Chondrocyte (in vitro differentiated cells): ENCODE results near the gene GRK3. TPM values are rescaled to one million over a fixed set of nuclear protein-coding genes. Genes with fewer than 3 reads are reported as not detected.

Source experiments
- DNase-seq: peaks from one replicate; pipeline ENCODE4 v3.0.0; 2021; ENCODE audit warnings: mixed read lengths, low spot score
- H3K27ac Mint-ChIP-seq: one replicate; pipeline ENCODE4 v1.8.0; 2021; ENCODE audit warnings: mild to moderate bottlenecking, moderate library complexity, mixed read lengths; ENCODE audit not compliant: unreplicated experiment
- H3K27me3 Mint-ChIP-seq: 2 replicates; pipeline ENCODE4 v1.8.0; 2021; ENCODE audit warnings: low read depth, mixed read lengths
- H3K36me3 Mint-ChIP-seq: 2 replicates; pipeline ENCODE4 v1.8.0; 2021; ENCODE audit warnings: low read depth, mixed read lengths
- H3K4me1 Mint-ChIP-seq: 2 replicates; pipeline ENCODE4 v1.8.0; 2021; ENCODE audit warnings: low read depth, mild to moderate bottlenecking, mixed read lengths
- H3K4me3 Mint-ChIP-seq: one replicate; pipeline ENCODE4 v1.8.0; 2021; ENCODE audit warnings: mild to moderate bottlenecking, moderate library complexity, mixed read lengths; ENCODE audit not compliant: unreplicated experiment
- H3K9me3 Mint-ChIP-seq: 2 replicates; pipeline ENCODE4 v1.8.0; 2021; ENCODE audit warnings: low read depth, mixed read lengths
- total RNA-seq: library from RNA; stranded (reverse); gene quantifications from 3 replicates; pipeline ENCODE4 v1.2.1, GENCODE V29; 2021
- TF ChIP-seq, protein P1 (sequence below): fragments of 200-600 bp; sonication (generic); IDR thresholded peaks from 2 replicates; pipeline ENCODE4 v1.5.0; 2021; ENCODE audit warnings: antibody characterized with exemption, mild to moderate bottlenecking, moderate library complexity

The GRK3 gene
- total RNA-seq, 1 donor from 2014 or later = 2.0 TPM

DNA sequence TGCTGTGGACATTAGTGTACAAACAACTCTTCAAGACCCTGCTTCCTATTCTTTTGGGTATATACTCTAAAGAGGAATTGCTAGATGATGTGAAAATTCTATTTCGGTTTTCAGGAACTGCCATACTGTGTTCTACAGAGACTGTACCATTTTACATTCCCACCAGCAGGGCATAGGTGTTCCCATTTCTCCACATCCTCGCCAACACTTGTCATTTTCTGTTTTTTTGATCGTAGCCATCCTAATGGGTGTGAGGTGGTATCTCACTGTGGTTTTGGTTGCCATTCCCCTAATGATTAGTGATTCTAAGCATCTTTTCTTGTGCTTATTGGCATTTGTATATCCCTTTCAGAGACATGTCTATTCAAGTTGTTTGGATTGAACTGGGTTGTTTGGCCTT lies 29.8 kb upstream of the GRK3 start:
- H3K9me3 Mint-ChIP-seq = peaks cover 8% of the 10 kb centered on the region
- no peak overlapping the region for H3K4me3 Mint-ChIP-seq
- TF ChIP-seq, protein P1, sequence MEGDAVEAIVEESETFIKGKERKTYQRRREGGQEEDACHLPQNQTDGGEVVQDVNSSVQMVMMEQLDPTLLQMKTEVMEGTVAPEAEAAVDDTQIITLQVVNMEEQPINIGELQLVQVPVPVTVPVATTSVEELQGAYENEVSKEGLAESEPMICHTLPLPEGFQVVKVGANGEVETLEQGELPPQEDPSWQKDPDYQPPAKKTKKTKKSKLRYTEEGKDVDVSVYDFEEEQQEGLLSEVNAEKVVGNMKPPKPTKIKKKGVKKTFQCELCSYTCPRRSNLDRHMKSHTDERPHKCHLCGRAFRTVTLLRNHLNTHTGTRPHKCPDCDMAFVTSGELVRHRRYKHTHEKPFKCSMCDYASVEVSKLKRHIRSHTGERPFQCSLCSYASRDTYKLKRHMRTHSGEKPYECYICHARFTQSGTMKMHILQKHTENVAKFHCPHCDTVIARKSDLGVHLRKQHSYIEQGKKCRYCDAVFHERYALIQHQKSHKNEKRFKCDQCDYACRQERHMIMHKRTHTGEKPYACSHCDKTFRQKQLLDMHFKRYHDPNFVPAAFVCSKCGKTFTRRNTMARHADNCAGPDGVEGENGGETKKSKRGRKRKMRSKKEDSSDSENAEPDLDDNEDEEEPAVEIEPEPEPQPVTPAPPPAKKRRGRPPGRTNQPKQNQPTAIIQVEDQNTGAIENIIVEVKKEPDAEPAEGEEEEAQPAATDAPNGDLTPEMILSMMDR = no peak
- no peak overlapping the region for H3K27ac Mint-ChIP-seq
- H3K36me3 Mint-ChIP-seq = peaks cover 3% of the 10 kb centered on the region
- H3K4me1 Mint-ChIP-seq = no peaks in the 10 kb centered on the region
- no peaks in the 10 kb centered on the region for H3K27me3 Mint-ChIP-seq
- DNase-seq = no peak

DNA sequence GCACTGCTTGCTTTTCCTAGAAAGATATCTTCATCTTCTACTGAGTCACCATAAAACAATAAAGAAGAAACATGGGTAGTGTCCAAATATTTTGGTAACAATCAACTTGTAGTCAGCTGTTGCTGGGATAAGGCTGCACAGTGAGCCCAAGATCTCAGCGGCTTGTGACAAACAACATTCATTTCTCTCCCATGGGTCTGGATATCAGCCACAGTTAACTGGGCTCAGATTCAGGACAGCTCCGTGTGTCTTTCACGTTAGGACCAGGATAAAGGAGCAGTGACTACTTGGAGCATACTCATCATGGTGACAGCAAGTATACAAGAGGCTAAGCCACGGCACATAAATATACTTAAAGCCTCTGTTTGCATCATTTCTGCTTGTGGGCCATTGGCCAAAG lies 27.9 kb upstream of the GRK3 start:
- H3K36me3 Mint-ChIP-seq = peaks cover 3% of the 10 kb centered on the region
- H3K9me3 Mint-ChIP-seq = peaks cover 8% of the 10 kb centered on the region
- H3K27ac Mint-ChIP-seq = no peak overlapping the region
- no peaks in the 10 kb centered on the region for H3K4me1 Mint-ChIP-seq
- H3K4me3 Mint-ChIP-seq = no peak overlapping the region
- no peak for DNase-seq
- TF ChIP-seq, protein P1 = no peak
- no peaks in the 10 kb centered on the region for H3K27me3 Mint-ChIP-seq

DNA sequence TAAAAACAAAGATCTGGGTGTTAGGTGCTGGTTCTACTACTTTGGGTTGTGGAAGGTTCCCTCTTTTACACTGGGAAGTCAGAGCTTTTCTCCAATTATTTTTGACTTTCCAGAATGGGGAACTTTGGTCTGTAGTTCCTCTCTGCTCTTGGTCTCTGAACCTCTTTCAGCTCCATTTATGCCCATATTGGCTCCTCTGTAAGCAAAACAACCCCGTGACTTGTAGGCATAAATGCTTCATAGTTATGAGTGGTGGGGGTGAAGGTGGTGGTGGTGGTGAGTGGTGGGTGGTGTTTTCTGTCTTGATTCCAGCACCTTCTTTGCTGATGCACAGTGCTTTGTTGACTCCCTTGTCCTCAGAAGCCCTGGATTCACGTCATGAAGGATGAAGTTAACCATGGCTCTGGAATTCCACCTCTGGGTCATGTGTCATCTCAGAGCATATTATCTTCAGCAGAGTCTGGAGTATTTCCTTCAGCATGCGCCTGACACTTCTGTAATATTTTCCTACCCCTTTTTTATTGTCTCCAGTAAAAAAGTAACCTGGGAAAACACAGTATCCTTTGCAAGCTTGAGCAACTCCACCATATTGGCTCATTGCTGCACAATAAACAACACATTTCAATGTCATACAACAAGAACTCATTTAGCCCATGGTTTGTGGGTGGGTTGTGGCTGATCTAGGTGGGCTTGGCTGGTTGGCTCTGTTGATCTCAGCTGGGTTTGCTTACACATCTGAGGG lies 24.1 kb upstream of the GRK3 start:
- H3K9me3 Mint-ChIP-seq = peaks cover 5% of the 10 kb centered on the region
- H3K4me3 Mint-ChIP-seq = no peak overlapping the region
- peaks cover 1% of the 10 kb centered on the region for H3K27me3 Mint-ChIP-seq
- no peak overlapping the region for H3K27ac Mint-ChIP-seq
- DNase-seq = no peak
- H3K36me3 Mint-ChIP-seq = peaks cover 3% of the 10 kb centered on the region
- TF ChIP-seq, protein P1 = no peak
- no peaks in the 10 kb centered on the region for H3K4me1 Mint-ChIP-seq

DNA sequence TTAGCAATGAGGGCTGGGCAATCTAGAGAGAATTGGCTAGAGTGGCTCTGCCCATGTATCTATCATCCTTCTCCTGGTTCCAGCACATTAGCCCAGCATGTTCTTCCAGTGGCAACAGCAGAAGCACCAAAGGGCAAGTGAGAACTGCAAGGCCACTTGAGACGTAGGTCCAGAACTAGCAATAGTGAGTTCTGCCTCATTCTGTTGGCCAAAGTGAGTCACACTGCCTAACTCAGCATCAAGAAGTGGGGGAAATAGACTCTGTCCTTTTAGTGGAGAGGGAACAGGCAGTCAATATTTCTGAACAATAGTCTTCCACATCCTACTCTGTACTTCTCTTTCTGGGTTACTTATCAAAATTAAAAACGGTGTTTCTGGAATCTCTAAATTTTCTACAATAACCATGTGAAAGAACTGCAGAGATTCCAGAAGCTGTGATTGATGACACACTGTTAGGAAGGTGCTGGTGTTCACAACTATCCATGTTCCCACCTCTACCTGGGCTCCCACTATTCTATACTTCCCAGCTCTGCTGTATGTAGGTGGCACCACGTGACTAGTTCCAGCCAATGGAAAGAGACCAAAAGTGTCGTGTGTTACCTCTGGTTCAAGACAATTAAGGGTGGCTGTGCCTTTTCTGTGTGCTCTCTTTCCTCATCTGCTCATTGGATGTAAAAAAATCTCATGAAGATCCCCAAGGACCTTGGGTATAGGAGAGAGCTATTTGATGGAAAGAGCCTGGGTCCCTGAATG lies 23.4 kb upstream of the GRK3 start:
- TF ChIP-seq, protein P1 = no peak
- H3K36me3 Mint-ChIP-seq = peaks cover 3% of the 10 kb centered on the region
- peaks cover 5% of the 10 kb centered on the region for H3K9me3 Mint-ChIP-seq
- peaks cover 2% of the 10 kb centered on the region for H3K27me3 Mint-ChIP-seq
- H3K4me3 Mint-ChIP-seq = no peak overlapping the region
- DNase-seq = no peak
- H3K4me1 Mint-ChIP-seq = no peaks in the 10 kb centered on the region
- H3K27ac Mint-ChIP-seq = no peak overlapping the region

DNA sequence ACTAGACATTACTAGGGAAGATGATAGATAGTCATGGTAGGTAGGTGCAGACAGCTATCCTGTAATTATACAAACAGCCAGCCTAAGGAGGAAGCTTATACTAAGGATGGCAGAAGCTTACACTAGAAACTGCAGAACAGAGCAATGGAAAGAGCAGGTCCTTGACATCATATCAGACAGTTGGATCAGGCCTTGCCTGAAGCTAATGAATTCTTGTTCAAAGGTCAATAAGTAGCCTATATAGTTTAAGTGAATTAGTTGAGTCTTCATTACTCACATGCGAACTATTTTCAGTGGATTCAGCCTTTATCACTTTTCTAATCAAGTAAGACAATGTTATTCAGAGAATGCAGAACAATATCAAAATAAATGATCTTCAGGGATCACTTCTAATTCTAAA lies 22.3 kb upstream of the GRK3 start:
- Mint-ChIP-seq H3K27ac (no peak overlapping the region), H3K27me3 (peaks cover 2% of the 10 kb centered on the region), H3K9me3 (peaks cover 5% of the 10 kb centered on the region), H3K4me3 (no peak overlapping the region), H3K36me3 (peaks cover 1% of the 10 kb centered on the region), H3K4me1 (no peaks in the 10 kb centered on the region)
- DNase-seq = no peak
- TF ChIP-seq, protein P1 = no peak
